GM12891 (cell line): Measurements from ENCODE around the gene ITGBL1.

Experiments
- PAX5 ChIP-seq: IDR thresholded peaks from 2 replicates; pipeline ENCODE4 v1.6.1; 2011; ENCODE audit warnings: low read length, moderate library complexity, mild to moderate bottlenecking; ENCODE audit not compliant: insufficient read depth, severe bottlenecking
- POLR2A ChIP-seq: IDR thresholded peaks from 2 replicates; pipeline ENCODE4 v1.6.1; 2011; ENCODE audit warnings: low read depth, low read length, control low read depth
- POLR2AphosphoS5 ChIP-seq: IDR thresholded peaks from 2 replicates; pipeline ENCODE4 v1.6.1; 2011; ENCODE audit warnings: low read depth, low read length, control low read depth
- POU2F2 ChIP-seq: IDR thresholded peaks from 2 replicates; pipeline ENCODE4 v1.6.1; 2011; ENCODE audit warnings: low read depth, mild to moderate bottlenecking, control low read depth, low read length, moderate library complexity
- SPI1 ChIP-seq: IDR thresholded peaks from 2 replicates; pipeline ENCODE4 v1.6.1; 2011; ENCODE audit warnings: low read depth, low read length, control low read depth
- TAF1 ChIP-seq: IDR thresholded peaks from 2 replicates; pipeline ENCODE4 v1.6.1; 2011; ENCODE audit warnings: low read depth, low read length, control low read depth

- no peak for TF ChIP-seq POLR2A
- TF ChIP-seq TAF1: no peak
- no peak for TF ChIP-seq SPI1
- no peak for TF ChIP-seq POLR2AphosphoS5
- no peak for TF ChIP-seq POU2F2
- TF ChIP-seq PAX5: no peak
These were observed 266.0 kb downstream of the ITGBL1 start for GRCh38 chr13:101718496-101718895.
